HG03139 (cell line): ENCODE data around the gene RCHY1.
"Not testable (repeated sequence)": the region's sequence is repeated elsewhere in the genome, so short reads cannot be mapped to it uniquely, and the experiment has no call there.

Source experiments
- ATAC-seq: cut with Tn5 transposase; IDR thresholded peaks from one replicate; pipeline ENCODE4 v1.9.1; 2021; ENCODE audit not compliant: unreplicated experiment

The RCHY1 gene

GRCh38 chr4:75514131-75514948 lies at the start of gene RCHY1, which contains the start of gene THAP6:
TSS of gene RCHY1 (minus strand) at chr4:75514403. CDS start at chr4:75514286, 117 bp downstream.
TSS of gene THAP6 (plus strand) at chr4:75514473. CDS start at chr4:75515453, 980 bp downstream.
- ATAC-seq, result peak; percentile 92

- no peak for ATAC-seq
These were observed 47.6 kb upstream of the RCHY1 start for GRCh38 chr4:75561789-75562188.

GRCh38 chr4:75557696-75558095 lies 43.5 kb upstream of the RCHY1 start:
- no peak for ATAC-seq

- ATAC-seq, result peak; percentile 76
These were observed 41.3 kb upstream of the RCHY1 start, which contains the start of gene ODAPH for GRCh38 chr4:75555294-75556164. TSS of gene ODAPH (plus strand) at chr4:75556066. CDS start at chr4:75556083, 17 bp downstream.

- ATAC-seq, result no peak
These were observed 38.2 kb upstream of the RCHY1 start for GRCh38 chr4:75552452-75552851.

- no peak for ATAC-seq
These were observed 34.8 kb upstream of the RCHY1 start for GRCh38 chr4:75549019-75549418.

- ATAC-seq, result no peak
These were observed 33.6 kb upstream of the RCHY1 start for GRCh38 chr4:75547647-75548387.

GRCh38 chr4:75545526-75545925 lies 31.3 kb upstream of the RCHY1 start:
- no peak for ATAC-seq

- no peak for ATAC-seq
These were observed 30.7 kb upstream of the RCHY1 start for GRCh38 chr4:75544870-75545269.

GRCh38 chr4:75544220-75544619 lies 30.0 kb upstream of the RCHY1 start:
- ATAC-seq, result not testable (repeated sequence)

GRCh38 chr4:75542824-75543223 lies 28.6 kb upstream of the RCHY1 start:
- no peak for ATAC-seq

- not testable (repeated sequence) for ATAC-seq
These were observed 23.1 kb upstream of the RCHY1 start for GRCh38 chr4:75537308-75537707.

GRCh38 chr4:75533926-75534325 lies 19.7 kb upstream of the RCHY1 start:
- not testable (repeated sequence) for ATAC-seq

- ATAC-seq, result not testable (repeated sequence)
These were observed 19.2 kb upstream of the RCHY1 start for GRCh38 chr4:75533339-75533887.

GRCh38 chr4:75531536-75532143 lies 17.4 kb upstream of the RCHY1 start:
- not testable (repeated sequence) for ATAC-seq

GRCh38 chr4:75530556-75531322 lies 16.5 kb upstream of the RCHY1 start:
- no peak for ATAC-seq

- ATAC-seq, result no peak
These were observed 13.3 kb upstream of the RCHY1 start for GRCh38 chr4:75527482-75527881.

- ATAC-seq, result no peak
These were observed 11.7 kb upstream of the RCHY1 start for GRCh38 chr4:75525910-75526309.

GRCh38 chr4:75525086-75525485 lies 10.9 kb upstream of the RCHY1 start:
- ATAC-seq, result no peak
